ENCODE data around the gene SAPCD2.
A peak's percentile ranks its signal among the peaks of the same experiment; 100 is the strongest.

The SAPCD2 gene

DNA sequence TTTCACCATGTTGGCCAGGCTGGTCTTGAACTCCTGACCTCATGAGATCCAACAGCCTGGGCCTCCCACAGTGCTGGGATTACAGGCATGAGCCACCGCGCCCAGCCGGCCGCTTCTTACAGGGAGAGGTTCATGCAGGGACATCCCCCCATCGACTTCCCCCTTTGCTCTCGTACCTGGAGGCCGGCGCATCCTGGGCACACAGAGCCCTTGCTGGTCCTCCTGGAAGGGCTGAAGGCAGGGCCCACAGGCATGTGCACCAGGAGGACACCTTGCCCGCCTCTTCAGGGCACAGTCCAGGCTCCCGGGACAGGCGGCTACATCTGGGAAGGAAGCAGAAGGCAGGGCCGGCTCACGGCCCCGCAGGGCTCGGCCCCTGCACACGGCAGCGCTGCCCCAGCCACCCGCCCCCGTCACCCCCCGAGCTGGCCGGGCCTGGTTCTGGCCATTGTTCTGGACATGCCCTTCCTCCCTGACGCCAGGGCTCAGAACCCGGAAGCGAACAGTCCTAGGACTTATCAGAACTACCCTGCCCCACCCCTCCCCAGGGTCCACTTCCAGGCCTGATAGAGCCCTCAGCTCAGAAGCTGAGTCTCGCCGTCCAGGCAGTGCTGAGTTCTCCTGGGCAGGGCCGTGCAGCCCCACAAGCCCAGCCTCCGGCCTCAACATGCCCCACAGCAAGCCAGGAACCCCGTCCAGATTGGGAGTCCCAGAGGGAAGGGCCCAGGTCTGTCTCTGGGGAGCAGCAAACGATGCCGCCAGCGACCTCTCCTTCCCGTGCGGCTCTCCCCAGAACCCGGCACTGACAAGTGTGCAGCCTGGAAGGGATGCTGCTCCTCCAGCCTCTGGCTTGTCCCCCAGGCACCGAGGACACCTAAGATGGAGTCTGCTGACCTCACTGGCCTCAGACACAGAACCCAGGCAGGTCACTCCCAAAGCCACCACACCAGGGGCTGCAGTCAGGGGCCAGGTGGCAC is 27.3 kb downstream of the SAPCD2 start:
- Histone ChIP-seq H3K9ac (ENCODE audit: insufficient read length, low read depth) (peak overlapping the region; percentile 26), H3K4me3 (ENCODE audit: insufficient read length, low read depth) (no peak overlapping the region), H3K4me1 (ENCODE audit: insufficient read depth, insufficient read length) (peaks cover 22% of the 10 kb centered on the region), H3K27me3 (ENCODE audit: insufficient read depth, insufficient read length) (peaks cover 40% of the 10 kb centered on the region), H3K36me3 (ENCODE audit: insufficient read depth, insufficient read length, low read length) (peaks cover 22% of the 10 kb centered on the region), H3K9me3 (ENCODE audit: insufficient read depth, low read length) (no peaks in the 10 kb centered on the region)
- no peak for TF ChIP-seq ZNF274 (IDR thresholded peaks at IDR 0.05; ENCODE audit: low read depth, low read length)
- no peak for TF ChIP-seq YY1 (IDR thresholded peaks at IDR 0.05; ENCODE audit: insufficient read depth, insufficient read length)
- TF ChIP-seq SUZ12 (IDR thresholded peaks at IDR 0.05; ENCODE audit: extremely low read depth, insufficient read depth, insufficient read length): no peak
- DNase-seq (ENCODE audit: low read depth, low spot score): no peak

DNA sequence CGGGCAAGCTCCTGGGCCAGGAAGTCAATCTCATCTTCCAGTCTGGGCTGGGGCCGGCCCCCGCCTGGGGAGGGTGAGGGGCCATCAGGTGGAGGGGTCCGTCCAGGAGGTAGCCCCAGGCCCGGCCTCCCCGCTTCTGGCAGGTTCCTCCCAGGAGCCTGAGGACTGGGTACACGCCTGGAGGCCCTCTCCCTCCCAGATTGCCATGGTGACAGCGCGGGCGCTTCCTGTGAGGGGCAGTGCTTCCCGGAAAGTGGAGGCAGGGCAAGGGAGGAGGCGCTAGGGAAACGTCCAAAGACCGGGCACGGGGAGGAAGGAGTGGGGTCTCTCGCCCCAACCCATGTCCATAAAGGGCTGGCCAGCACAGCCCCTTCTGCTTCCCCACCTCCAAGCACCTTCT is 29.2 kb downstream of the SAPCD2 start:
- peak overlapping the region; percentile 4 for H3K9ac ChIP-seq (ENCODE audit: insufficient read length, low read depth)
- peaks cover 28% of the 10 kb centered on the region for H3K36me3 ChIP-seq (ENCODE audit: insufficient read depth, insufficient read length, low read length)
- H3K4me3 ChIP-seq (ENCODE audit: insufficient read length, low read depth): no peak overlapping the region
- peaks cover 22% of the 10 kb centered on the region for H3K4me1 ChIP-seq (ENCODE audit: insufficient read depth, insufficient read length)
- H3K27me3 ChIP-seq (ENCODE audit: insufficient read depth, insufficient read length): peaks cover 29% of the 10 kb centered on the region
- TF ChIP-seq YY1 (IDR thresholded peaks at IDR 0.05; ENCODE audit: insufficient read depth, insufficient read length) (no peak), SUZ12 (IDR thresholded peaks at IDR 0.05; ENCODE audit: extremely low read depth, insufficient read depth, insufficient read length) (no peak), ZNF274 (IDR thresholded peaks at IDR 0.05; ENCODE audit: low read depth, low read length) (no peak)
- no peaks in the 10 kb centered on the region for H3K9me3 ChIP-seq (ENCODE audit: insufficient read depth, low read length)
- DNase-seq (ENCODE audit: low read depth, low spot score): no peak

DNA sequence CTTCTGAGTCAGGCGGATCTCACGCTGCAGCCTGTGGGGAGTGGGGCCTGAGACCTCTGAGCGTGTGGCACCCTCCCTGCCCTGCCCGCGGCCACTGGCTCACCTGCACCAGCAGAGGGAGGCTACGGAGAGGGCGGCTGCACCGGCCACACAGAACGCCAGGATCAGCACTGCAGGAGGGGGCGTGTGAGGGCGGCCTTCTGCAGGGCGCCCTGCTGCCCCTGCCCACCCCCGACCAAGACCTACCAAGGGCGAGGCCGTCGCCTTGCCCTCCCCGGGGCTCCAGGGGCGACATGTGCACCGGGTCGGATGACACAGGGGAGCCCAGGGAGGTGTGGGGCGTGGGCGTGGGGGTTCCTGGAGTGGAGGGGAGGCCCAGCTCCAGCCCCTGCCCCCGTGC is 29.8 kb downstream of the SAPCD2 start:
- TF ChIP-seq ZNF274 (IDR thresholded peaks at IDR 0.05; ENCODE audit: low read depth, low read length): no peak
- TF ChIP-seq YY1 (IDR thresholded peaks at IDR 0.05; ENCODE audit: insufficient read depth, insufficient read length): no peak
- TF ChIP-seq SUZ12 (IDR thresholded peaks at IDR 0.05; ENCODE audit: extremely low read depth, insufficient read depth, insufficient read length): no peak
- H3K9ac ChIP-seq (ENCODE audit: insufficient read length, low read depth): peak overlapping the region; percentile 4
- no peaks in the 10 kb centered on the region for H3K9me3 ChIP-seq (ENCODE audit: insufficient read depth, low read length)
- peaks cover 28% of the 10 kb centered on the region for H3K36me3 ChIP-seq (ENCODE audit: insufficient read depth, insufficient read length, low read length)
- H3K27me3 ChIP-seq (ENCODE audit: insufficient read depth, insufficient read length): peaks cover 26% of the 10 kb centered on the region
- H3K4me1 ChIP-seq (ENCODE audit: insufficient read depth, insufficient read length): peaks cover 24% of the 10 kb centered on the region
- DNase-seq (ENCODE audit: low read depth, low spot score): no peak
- no peak overlapping the region for H3K4me3 ChIP-seq (ENCODE audit: insufficient read length, low read depth)

DNA sequence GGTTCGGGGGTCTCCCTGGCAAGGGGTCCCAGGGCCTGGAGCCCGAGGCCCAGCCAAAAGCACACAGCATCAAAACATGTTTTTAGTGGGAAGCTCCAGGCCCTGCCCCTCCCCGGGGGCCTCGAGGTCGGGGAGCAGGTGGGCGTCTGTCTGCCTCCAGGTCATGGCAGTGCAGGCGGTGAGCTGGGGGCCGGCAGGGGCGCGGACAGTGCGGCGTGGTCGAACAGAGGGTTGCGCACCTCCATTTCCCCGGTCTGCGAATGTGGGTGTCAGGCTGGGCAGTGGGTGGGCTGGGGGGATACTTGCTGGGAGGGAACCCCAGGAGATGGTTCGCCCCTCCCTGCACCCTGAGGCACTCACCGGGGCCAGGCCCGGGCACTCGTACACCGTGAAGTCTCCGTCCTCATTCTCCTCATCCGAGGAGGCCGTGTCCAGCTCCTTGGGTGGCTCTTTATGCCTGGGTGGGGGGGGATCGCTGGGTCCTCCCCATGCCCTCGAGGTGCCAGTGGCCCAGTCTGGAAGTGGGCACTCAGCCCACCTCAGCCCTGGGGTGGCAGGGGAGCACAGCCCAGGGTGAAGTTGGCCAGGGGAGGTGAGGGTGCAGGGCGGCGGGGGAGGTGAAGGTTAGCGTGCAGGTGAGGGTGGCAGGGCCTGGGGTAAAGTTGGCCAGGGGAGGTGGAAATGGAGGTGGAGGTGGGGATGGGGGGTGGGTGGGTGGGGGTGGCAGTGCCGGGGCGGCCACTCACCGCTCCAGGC is 30.6 kb downstream of the SAPCD2 start:
- H3K27me3 ChIP-seq (ENCODE audit: insufficient read depth, insufficient read length): peaks cover 21% of the 10 kb centered on the region
- TF ChIP-seq SUZ12 (IDR thresholded peaks at IDR 0.05; ENCODE audit: extremely low read depth, insufficient read depth, insufficient read length): no peak
- no peak for TF ChIP-seq ZNF274 (IDR thresholded peaks at IDR 0.05; ENCODE audit: low read depth, low read length)
- TF ChIP-seq YY1 (IDR thresholded peaks at IDR 0.05; ENCODE audit: insufficient read depth, insufficient read length): no peak
- peaks cover 28% of the 10 kb centered on the region for H3K36me3 ChIP-seq (ENCODE audit: insufficient read depth, insufficient read length, low read length)

DNA sequence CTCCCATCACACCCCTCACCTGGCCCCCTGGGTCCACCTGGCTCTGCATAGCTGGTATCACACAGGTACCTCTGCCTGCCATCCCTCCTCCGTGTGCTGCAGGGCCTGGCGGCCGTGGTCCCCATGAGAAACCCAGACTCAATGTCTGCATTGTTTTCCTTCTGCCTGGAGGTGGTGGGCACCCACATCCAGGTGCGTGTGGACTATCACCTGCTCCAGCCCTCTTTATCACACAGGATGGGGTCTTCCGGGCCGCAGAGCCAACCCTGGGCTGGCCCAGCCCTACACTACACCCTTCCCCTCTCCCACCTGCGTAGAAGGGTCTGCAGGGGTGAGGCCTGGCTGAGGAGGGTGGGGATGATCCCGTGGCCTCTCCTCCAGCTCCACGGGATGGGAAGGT is 31.4 kb downstream of the SAPCD2 start:
- H3K27me3 ChIP-seq (ENCODE audit: insufficient read depth, insufficient read length): peaks cover 17% of the 10 kb centered on the region
- H3K9ac ChIP-seq (ENCODE audit: insufficient read length, low read depth): no peak overlapping the region
- peaks cover 28% of the 10 kb centered on the region for H3K36me3 ChIP-seq (ENCODE audit: insufficient read depth, insufficient read length, low read length)
- no peaks in the 10 kb centered on the region for H3K9me3 ChIP-seq (ENCODE audit: insufficient read depth, low read length)
- TF ChIP-seq SUZ12 (IDR thresholded peaks at IDR 0.05; ENCODE audit: extremely low read depth, insufficient read depth, insufficient read length): no peak
- no peak for TF ChIP-seq ZNF274 (IDR thresholded peaks at IDR 0.05; ENCODE audit: low read depth, low read length)
- no peak for TF ChIP-seq YY1 (IDR thresholded peaks at IDR 0.05; ENCODE audit: insufficient read depth, insufficient read length)
- H3K4me1 ChIP-seq (ENCODE audit: insufficient read depth, insufficient read length): peaks cover 23% of the 10 kb centered on the region
- no peak overlapping the region for H3K4me3 ChIP-seq (ENCODE audit: insufficient read length, low read depth)
- DNase-seq (ENCODE audit: low read depth, low spot score): no peak

More for the DNA sequence above, 30.6 kb downstream of the SAPCD2 start:
- Histone ChIP-seq H3K9ac (ENCODE audit: insufficient read length, low read depth) (no peak overlapping the region), H3K4me3 (ENCODE audit: insufficient read length, low read depth) (no peak overlapping the region), H3K4me1 (ENCODE audit: insufficient read depth, insufficient read length) (peaks cover 26% of the 10 kb centered on the region), H3K9me3 (ENCODE audit: insufficient read depth, low read length) (no peaks in the 10 kb centered on the region)
- no peak for DNase-seq (ENCODE audit: low read depth, low spot score)

DNA sequence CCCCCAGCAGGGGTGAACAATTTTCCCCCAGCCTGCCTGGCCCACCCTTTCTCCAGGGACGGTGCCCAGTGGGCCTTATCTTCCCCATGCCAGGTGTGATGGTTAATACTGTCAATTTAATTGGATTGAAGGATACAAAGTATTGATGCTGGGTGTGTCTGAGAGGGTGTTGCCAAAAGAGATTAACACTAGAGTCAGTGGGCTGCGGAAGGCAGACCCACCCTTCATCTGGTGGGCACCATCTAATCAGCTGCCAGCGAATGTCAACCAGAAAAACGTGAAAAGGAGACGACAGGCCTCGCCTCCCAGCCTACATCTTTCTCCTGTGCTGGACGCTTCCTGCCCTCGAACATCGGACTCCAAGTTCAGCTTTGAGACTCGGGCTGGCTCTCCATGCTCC is 32.9 kb downstream of the SAPCD2 start:
- DNase-seq (ENCODE audit: low read depth, low spot score): no peak
- no peak for TF ChIP-seq SUZ12 (IDR thresholded peaks at IDR 0.05; ENCODE audit: extremely low read depth, insufficient read depth, insufficient read length)
- TF ChIP-seq ZNF274 (IDR thresholded peaks at IDR 0.05; ENCODE audit: low read depth, low read length): no peak
- no peak for TF ChIP-seq YY1 (IDR thresholded peaks at IDR 0.05; ENCODE audit: insufficient read depth, insufficient read length)
- peaks cover 19% of the 10 kb centered on the region for H3K4me1 ChIP-seq (ENCODE audit: insufficient read depth, insufficient read length)
- H3K36me3 ChIP-seq (ENCODE audit: insufficient read depth, insufficient read length, low read length): peaks cover 28% of the 10 kb centered on the region
- no peak overlapping the region for H3K4me3 ChIP-seq (ENCODE audit: insufficient read length, low read depth)
- H3K9ac ChIP-seq (ENCODE audit: insufficient read length, low read depth): no peak overlapping the region
- H3K9me3 ChIP-seq (ENCODE audit: insufficient read depth, low read length): no peaks in the 10 kb centered on the region
- peaks cover 8% of the 10 kb centered on the region for H3K27me3 ChIP-seq (ENCODE audit: insufficient read depth, insufficient read length)

DNA sequence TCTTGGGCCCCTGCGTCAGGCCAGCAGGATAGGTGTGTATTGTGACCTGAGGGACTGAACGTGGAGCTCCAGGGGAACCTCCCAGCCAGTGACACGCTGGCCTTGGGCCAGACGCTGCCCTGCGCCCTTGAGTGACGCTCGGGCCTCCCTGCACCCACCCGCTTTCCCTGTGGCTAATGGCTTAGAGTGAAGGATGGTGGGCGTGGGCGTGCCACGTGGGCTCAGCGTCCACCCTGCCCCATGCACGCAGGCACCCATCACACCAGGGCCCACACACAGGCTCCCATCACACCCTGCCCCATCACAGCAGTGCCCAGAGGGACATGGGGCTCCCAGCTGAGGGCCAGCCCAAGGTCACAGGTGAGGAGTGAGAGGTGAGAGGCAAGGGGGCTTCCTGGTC is 33.3 kb downstream of the SAPCD2 start:
- no peak for TF ChIP-seq ZNF274 (IDR thresholded peaks at IDR 0.05; ENCODE audit: low read depth, low read length)
- TF ChIP-seq YY1 (IDR thresholded peaks at IDR 0.05; ENCODE audit: insufficient read depth, insufficient read length): no peak
- TF ChIP-seq SUZ12 (IDR thresholded peaks at IDR 0.05; ENCODE audit: extremely low read depth, insufficient read depth, insufficient read length): no peak
- peaks cover 8% of the 10 kb centered on the region for H3K27me3 ChIP-seq (ENCODE audit: insufficient read depth, insufficient read length)
- H3K4me3 ChIP-seq (ENCODE audit: insufficient read length, low read depth): no peak overlapping the region
- peaks cover 23% of the 10 kb centered on the region for H3K4me1 ChIP-seq (ENCODE audit: insufficient read depth, insufficient read length)
- DNase-seq (ENCODE audit: low read depth, low spot score): no peak
- no peaks in the 10 kb centered on the region for H3K9me3 ChIP-seq (ENCODE audit: insufficient read depth, low read length)
- no peak overlapping the region for H3K9ac ChIP-seq (ENCODE audit: insufficient read length, low read depth)
- H3K36me3 ChIP-seq (ENCODE audit: insufficient read depth, insufficient read length, low read length): peaks cover 28% of the 10 kb centered on the region

Measured in NT2/D1 (cell line).